Neural crest cell (in vitro differentiated cells): ENCODE measurements around the gene AHSP. TPM values are rescaled to one million over a fixed set of nuclear protein-coding genes. Genes with fewer than 3 reads are reported as not detected.

Experiments
- DNase-seq: peaks from one replicate; pipeline ENCODE4 v3.0.0; 2021; ENCODE audit warnings: low read depth, mixed read lengths, low spot score
- H3K27ac Mint-ChIP-seq: one replicate; pipeline ENCODE4 v1.8.0; 2021; ENCODE audit warnings: mild to moderate bottlenecking, mixed read lengths; ENCODE audit not compliant: unreplicated experiment
- H3K27me3 Mint-ChIP-seq: 2 replicates; pipeline ENCODE4 v1.8.0; 2021; ENCODE audit warnings: low read depth, mild to moderate bottlenecking, mixed read lengths
- H3K36me3 Mint-ChIP-seq: 2 replicates; pipeline ENCODE4 v1.8.0; 2021; ENCODE audit warnings: low read depth, mild to moderate bottlenecking, mixed read lengths
- H3K4me1 Mint-ChIP-seq: 2 replicates; pipeline ENCODE4 v1.8.0; 2021; ENCODE audit warnings: mixed read lengths
- H3K4me3 Mint-ChIP-seq: one replicate; pipeline ENCODE4 v1.8.0; 2021; ENCODE audit warnings: mild to moderate bottlenecking, mixed read lengths
- H3K9me3 Mint-ChIP-seq: 2 replicates; pipeline ENCODE4 v1.8.0; 2021; ENCODE audit warnings: mixed read lengths
- CTCF ChIP-seq: fragments of 200-600 bp; sonication (generic); conservative IDR thresholded peaks from 2 replicates; pipeline ENCODE4 v1.5.0; 2021; ENCODE audit warnings: antibody characterized with exemption, mild to moderate bottlenecking
- total RNA-seq: library from RNA; stranded (reverse); gene quantifications from 2 replicates; pipeline ENCODE4 v1.2.1, GENCODE V29; 2021

Gene AHSP
- total RNA-seq, 1 donor from 2014 or later = not detected

- TF ChIP-seq CTCF = no peak
- DNase-seq = no peak
- H3K4me3 Mint-ChIP-seq = no peak overlapping the region
- peaks cover 11% of the 10 kb centered on the region for H3K27me3 Mint-ChIP-seq
- peaks cover 3% of the 10 kb centered on the region for H3K36me3 Mint-ChIP-seq
- peaks cover 21% of the 10 kb centered on the region for H3K9me3 Mint-ChIP-seq
- H3K4me1 Mint-ChIP-seq = no peaks in the 10 kb centered on the region
- no peak overlapping the region for H3K27ac Mint-ChIP-seq
Measured at GRCh38 chr16:31577411-31577810, 49.7 kb downstream of the AHSP start.

Other genes with a start within 250 kb of the AHSP start
- not detected in 2 replicates for gene ITGAX, start 172.7 kb upstream of the AHSP start, total RNA-seq
- gene ITGAD, start 134.6 kb upstream of the AHSP start, total RNA-seq = not detected in 2 replicates
- not detected in 2 replicates for gene COX6A2, start 99.5 kb upstream of the AHSP start, total RNA-seq
- 0.91 and 1.0 TPM in 2 replicates for gene ZNF843, start 85.1 kb upstream of the AHSP start, total RNA-seq
- 11.8 and 12.3 TPM in 2 replicates for gene ARMC5, start 68.4 kb upstream of the AHSP start, total RNA-seq
- gene TGFB1I1, start 55.7 kb upstream of the AHSP start, total RNA-seq = 7.2 and 8.8 TPM in 2 replicates
- not detected in 2 replicates for gene SLC5A2, start 44.8 kb upstream of the AHSP start, total RNA-seq
- gene RUSF1, start 19.5 kb upstream of the AHSP start, total RNA-seq = 47.6 and 47.7 TPM in 2 replicates